GM13976 (cell line): ENCODE measurements around the gene LAMP2.
"Not testable (repeated sequence)": the region's sequence is repeated elsewhere in the genome, so short reads cannot be mapped to it uniquely, and the experiment has no call there.

ENCODE experiments used
- DNase-seq: peaks from one replicate; pipeline ENCODE4 v3.0.0; 2012; ENCODE audit warnings: low spot score
- in situ Hi-C: fragments of 300-500 bp; cut with MboI; formaldehyde crosslinking; loops from one replicate; pipeline ENCODE4 v1.12.0; 2022; ENCODE audit warnings: low sequenced_read_pairs, mixed read lengths, inconsistent platforms; ENCODE audit not compliant: unreplicated experiment
- TF ChIP-seq, protein P1 (sequence below): IDR thresholded peaks from 2 replicates; pipeline ENCODE4 v1.5.1; 2012; ENCODE audit warnings: borderline replicate concordance, mild to moderate bottlenecking; ENCODE audit not compliant: insufficient read depth; ENCODE audit errors: extremely low read depth, missing control alignments, control extremely low read depth

The LAMP2 gene

DNA sequence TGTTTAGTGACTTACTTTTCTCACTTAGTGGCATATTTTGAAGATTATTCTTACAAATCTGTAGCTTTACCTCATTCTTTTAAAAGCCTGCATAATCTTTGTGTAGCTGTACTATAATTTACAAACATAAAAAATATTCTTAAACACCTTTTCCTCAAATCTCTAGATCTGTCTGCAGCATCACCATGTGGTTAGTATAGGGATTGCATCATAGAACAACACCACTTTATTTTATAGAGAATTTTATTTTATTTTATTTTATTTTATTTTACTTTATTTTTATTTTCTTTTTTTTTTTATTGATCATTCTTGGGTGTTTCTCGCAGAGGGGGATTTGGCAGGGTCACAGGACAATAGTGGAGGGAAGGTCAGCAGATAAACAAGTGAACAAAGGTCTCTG is 6.4 kb upstream of the LAMP2 start:
- TF ChIP-seq, protein P1, sequence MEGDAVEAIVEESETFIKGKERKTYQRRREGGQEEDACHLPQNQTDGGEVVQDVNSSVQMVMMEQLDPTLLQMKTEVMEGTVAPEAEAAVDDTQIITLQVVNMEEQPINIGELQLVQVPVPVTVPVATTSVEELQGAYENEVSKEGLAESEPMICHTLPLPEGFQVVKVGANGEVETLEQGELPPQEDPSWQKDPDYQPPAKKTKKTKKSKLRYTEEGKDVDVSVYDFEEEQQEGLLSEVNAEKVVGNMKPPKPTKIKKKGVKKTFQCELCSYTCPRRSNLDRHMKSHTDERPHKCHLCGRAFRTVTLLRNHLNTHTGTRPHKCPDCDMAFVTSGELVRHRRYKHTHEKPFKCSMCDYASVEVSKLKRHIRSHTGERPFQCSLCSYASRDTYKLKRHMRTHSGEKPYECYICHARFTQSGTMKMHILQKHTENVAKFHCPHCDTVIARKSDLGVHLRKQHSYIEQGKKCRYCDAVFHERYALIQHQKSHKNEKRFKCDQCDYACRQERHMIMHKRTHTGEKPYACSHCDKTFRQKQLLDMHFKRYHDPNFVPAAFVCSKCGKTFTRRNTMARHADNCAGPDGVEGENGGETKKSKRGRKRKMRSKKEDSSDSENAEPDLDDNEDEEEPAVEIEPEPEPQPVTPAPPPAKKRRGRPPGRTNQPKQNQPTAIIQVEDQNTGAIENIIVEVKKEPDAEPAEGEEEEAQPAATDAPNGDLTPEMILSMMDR, result peak; percentile 19
- DNase-seq, in situ Hi-C loops: not testable (repeated sequence)

DNA sequence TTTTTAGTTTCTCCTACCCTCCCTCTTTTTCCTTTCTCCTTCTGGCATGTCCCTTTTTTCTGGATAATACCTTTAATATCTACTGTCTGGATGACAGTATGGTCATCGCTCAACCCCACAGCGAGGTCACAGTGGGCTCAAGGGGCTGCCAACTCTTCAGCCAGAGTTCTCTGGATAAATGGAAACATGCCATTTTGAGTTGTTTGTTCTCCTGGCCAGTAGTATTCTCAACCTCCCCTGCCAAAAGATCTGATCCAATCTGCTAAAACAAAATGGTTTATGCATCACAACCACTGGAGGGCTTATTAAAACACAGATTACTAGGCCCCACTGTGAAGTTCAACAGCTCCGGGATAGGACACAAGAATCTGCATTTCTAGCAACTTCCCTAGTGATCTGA is 5.0 kb upstream of the LAMP2 start:
- in situ Hi-C loops, result loop anchor here (25.0 kb wide), 1 partner anchor 387 kb away; the partner anchor contains the start of gene RHOXF2B
- no peak for DNase-seq
- TF ChIP-seq, protein P1, result no peak

DNA sequence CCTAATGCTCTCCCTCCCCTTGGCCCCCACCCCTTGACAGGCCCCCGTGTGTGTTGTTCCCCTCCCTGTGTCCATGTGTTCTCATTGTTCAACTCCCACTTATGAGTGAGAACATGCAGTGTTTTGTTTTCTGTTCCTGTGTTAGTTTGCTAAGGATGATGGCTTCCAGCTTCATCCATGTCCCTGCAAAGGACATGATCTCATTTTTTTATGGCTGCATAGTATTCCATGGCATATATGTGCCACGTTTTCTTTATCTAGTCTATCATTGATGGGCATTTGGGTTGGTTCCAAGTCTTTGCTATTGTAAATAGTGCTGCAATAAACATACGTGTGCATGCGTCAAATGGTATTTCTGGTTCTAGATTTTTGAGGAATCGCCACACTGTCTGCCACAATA is 561 bp upstream of the LAMP2 start:
- DNase-seq, result not testable (repeated sequence)
- in situ Hi-C loops, result loop anchor here (25.0 kb wide), 1 partner anchor 382 kb away; the partner anchor contains the start of gene RHOXF2B

DNA sequence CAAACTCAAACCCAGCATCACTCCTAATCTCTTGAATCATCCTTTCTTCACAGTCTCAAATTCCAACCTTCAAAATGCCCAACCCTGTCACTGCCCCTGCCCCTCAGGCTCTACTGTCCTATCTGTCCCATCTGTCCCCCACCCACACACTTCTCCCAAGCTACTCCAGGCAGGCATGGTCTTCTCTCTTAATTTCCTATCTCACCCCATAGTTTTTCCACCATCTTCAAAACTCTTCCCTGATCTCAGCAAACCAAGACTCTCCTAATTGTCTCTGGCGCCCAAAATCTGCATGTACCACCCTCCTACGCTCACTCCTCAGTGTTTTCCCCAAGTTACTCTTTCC is 644 bp downstream of the LAMP2 start:
- TF ChIP-seq, protein P1, result no peak
- in situ Hi-C loops, result loop anchor here (25.0 kb wide), 1 partner anchor 381 kb away; the partner anchor contains the start of gene RHOXF2B
- DNase-seq, result no peak

DNA sequence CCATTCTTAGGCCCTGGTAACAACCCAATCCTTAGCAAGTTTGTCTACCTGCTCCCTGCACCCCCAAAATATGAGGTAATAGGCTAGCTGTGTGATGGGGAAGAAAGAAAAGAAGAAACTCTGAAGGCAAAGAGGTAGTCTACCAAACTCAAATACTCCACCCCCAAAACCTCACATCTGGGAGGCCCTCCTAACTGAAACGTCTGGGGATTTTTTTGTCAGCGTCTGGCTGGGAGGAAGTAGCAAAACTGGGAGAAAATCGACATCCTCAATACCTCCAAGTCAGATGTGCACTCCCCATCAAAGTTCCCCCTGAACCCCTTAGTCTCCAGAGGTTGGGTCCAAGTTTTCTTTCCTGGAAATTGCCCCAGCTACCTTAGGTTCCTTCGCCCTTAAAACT is 1.0 kb downstream of the LAMP2 start:
- in situ Hi-C loops, result loop anchor here (25.0 kb wide), 1 partner anchor 381 kb away; the partner anchor contains the start of gene RHOXF2B
- TF ChIP-seq, protein P1, result no peak
- DNase-seq, result peak; percentile 36

DNA sequence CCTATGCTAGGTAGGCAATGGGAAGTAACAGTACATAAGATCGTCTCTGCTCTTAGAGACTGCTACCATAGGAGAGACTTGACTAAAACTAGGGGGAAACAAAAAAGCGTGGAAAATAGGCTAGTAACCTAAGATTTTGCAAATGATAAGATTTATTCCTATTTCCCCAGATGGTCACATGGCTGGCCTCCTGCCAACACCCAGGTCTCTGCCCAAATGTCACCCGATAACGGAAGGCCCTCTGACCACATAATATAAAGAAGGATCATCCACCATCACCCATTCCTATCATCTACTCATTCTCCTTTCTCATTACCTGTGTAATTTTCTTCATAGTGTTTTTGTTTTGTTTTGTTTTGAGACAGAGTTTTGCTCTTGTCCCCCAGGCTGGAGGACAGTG is 4.7 kb downstream of the LAMP2 start:
- TF ChIP-seq, protein P1, result no peak
- DNase-seq, result no peak
- in situ Hi-C loops, result loop anchor here (25.0 kb wide), 1 partner anchor 377 kb away; the partner anchor contains the start of gene RHOXF2B

DNA sequence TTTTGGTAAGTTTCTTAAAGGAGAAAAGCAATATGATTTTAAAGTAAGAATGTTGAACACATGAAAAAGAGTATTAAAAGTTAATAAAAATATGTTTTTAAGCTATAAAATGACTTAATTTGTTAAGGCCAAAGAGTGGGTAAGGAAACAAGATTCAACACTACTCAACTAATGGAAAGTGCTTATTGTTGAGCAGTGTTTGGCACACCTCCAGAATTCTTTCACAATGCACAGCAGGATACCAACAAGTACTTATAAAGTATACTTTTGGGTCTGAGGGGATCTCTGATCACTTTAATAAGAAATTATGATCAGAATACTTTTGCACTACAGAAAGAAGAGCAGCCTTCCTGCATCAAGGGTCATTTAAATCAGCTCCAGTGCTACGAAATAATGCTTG is 5.9 kb downstream of the LAMP2 start:
- TF ChIP-seq, protein P1, result no peak
- DNase-seq, result no peak
- in situ Hi-C loops, result loop anchor here (25.0 kb wide), 1 partner anchor 376 kb away; the partner anchor contains the start of gene RHOXF2B
